HEK293 (cell line): Measurements from ENCODE around the gene KCTD21.

ENCODE experiments used
- CTCF ChIA-PET: fragments of 350-600 bp; formaldehyde crosslinking; extraction: SDS; loops from one replicate; lab custom pipeline; 2021; ENCODE audit warnings: antibody characterized with exemption; lab: Yijun Ruan, JAX
- POLR2A ChIA-PET: fragments of 300-600 bp; formaldehyde crosslinking; extraction: SDS; loops from one replicate; lab custom pipeline; 2020; ENCODE audit warnings: antibody characterized with exemption, inconsistent platforms; lab: Yijun Ruan, JAX
- H3K27ac ChIP-seq: fragments of 200-500 bp; sonication (Bioruptor generic); 2 replicates; pipeline ENCODE4 v1.5.1; 2014; ENCODE audit warnings: low read depth, low read length, control low read depth, inconsistent platforms; ENCODE audit errors: extremely low read depth
- H3K36me3 ChIP-seq, 2 experiments: fragments of 200-500 bp in 1 of 2; sonication (Bioruptor generic) in 1 of 2; 1 replicate in 1 of 2; 2 replicates in 1 of 2; pipeline ENCODE4 v1.5.1; 2014 to 2017; ENCODE audit warnings: inconsistent platforms in 2 of 2, low read length in 2 of 2; ENCODE audit not compliant: control insufficient read depth in 2 of 2, insufficient read depth in 1 of 2
- H3K4me1 ChIP-seq: fragments of 200-500 bp; sonication (Bioruptor generic); 2 replicates; pipeline ENCODE4 v1.5.1; 2014; ENCODE audit warnings: mild to moderate bottlenecking, low read length, inconsistent platforms; ENCODE audit not compliant: control insufficient read depth, insufficient read depth
- H3K4me3 ChIP-seq: 2 replicates; pipeline ENCODE4 v1.5.1; 2011; ENCODE audit warnings: low read depth, mild to moderate bottlenecking, control low read depth, low read length, moderate library complexity
- H3K9me3 ChIP-seq: fragments of 200-500 bp; sonication (Bioruptor generic); 2 replicates; pipeline ENCODE4 v1.5.1; 2014; ENCODE audit warnings: low read depth, low read length, inconsistent platforms; ENCODE audit not compliant: control insufficient read depth, insufficient read depth
- BCL11A ChIP-seq: fragments of 450-650 bp; formaldehyde crosslinking; IDR thresholded peaks from 2 replicates; pipeline ENCODE4 v1.5.1; 2016; ENCODE audit warnings: low read depth, missing biosample characterization, missing genetic modification characterization
- KLF16 ChIP-seq: fragments of 450-650 bp; formaldehyde crosslinking; IDR thresholded peaks from 2 replicates; pipeline ENCODE4 v1.5.1; 2017; ENCODE audit warnings: missing biosample characterization, missing genetic modification characterization
- KLF9 ChIP-seq: fragments of 450-650 bp; formaldehyde crosslinking; IDR thresholded peaks from 2 replicates; pipeline ENCODE4 v1.5.1; 2016; ENCODE audit warnings: missing biosample characterization, missing genetic modification characterization, low read depth
- OSR2 ChIP-seq: fragments of 450-650 bp; formaldehyde crosslinking; IDR thresholded peaks from 2 replicates; pipeline ENCODE4 v1.5.1; 2016; ENCODE audit warnings: missing biosample characterization, missing genetic modification characterization
- PRDM1 ChIP-seq: fragments of 450-650 bp; formaldehyde crosslinking; IDR thresholded peaks from 2 replicates; pipeline ENCODE4; 2016; ENCODE audit warnings: missing biosample characterization, missing genetic modification characterization
- SP7 ChIP-seq: fragments of 450-650 bp; formaldehyde crosslinking; IDR thresholded peaks from 2 replicates; pipeline ENCODE4 v1.5.1; 2016; ENCODE audit warnings: missing biosample characterization, missing genetic modification characterization
- WT1 ChIP-seq: fragments of 450-650 bp; formaldehyde crosslinking; IDR thresholded peaks from 2 replicates; pipeline ENCODE4 v1.5.1; 2016; ENCODE audit warnings: missing biosample characterization, missing genetic modification characterization
- YY1 ChIP-seq: fragments of 450-650 bp; formaldehyde crosslinking; IDR thresholded peaks from 2 replicates; pipeline ENCODE4 v1.5.1; 2018; ENCODE audit warnings: missing biosample characterization, missing genetic modification characterization
- ZBTB21 ChIP-seq: fragments of 450-650 bp; formaldehyde crosslinking; IDR thresholded peaks from 2 replicates; pipeline ENCODE4 v1.5.1; 2017; ENCODE audit warnings: missing biosample characterization, missing genetic modification characterization
- ZIC2 ChIP-seq: fragments of 450-650 bp; formaldehyde crosslinking; IDR thresholded peaks from 2 replicates; pipeline ENCODE4 v1.5.1; 2016; ENCODE audit warnings: missing biosample characterization, missing genetic modification characterization
- ZNF155 ChIP-seq: fragments of 450-650 bp; formaldehyde crosslinking; IDR thresholded peaks from 2 replicates; pipeline ENCODE4 v1.5.1; 2016; ENCODE audit warnings: missing biosample characterization, missing genetic modification characterization
- ZNF335 ChIP-seq: fragments of 450-650 bp; formaldehyde crosslinking; conservative IDR thresholded peaks from 2 replicates; pipeline ENCODE4 v1.5.1; 2016; ENCODE audit warnings: missing biosample characterization, missing genetic modification characterization
- ZNF391 ChIP-seq: fragments of 450-650 bp; formaldehyde crosslinking; IDR thresholded peaks from 2 replicates; pipeline ENCODE4 v1.5.1; 2016; ENCODE audit warnings: low read depth, missing biosample characterization, missing genetic modification characterization, borderline replicate concordance
- ZNF404 ChIP-seq: fragments of 450-650 bp; formaldehyde crosslinking; IDR thresholded peaks from 2 replicates; pipeline ENCODE4 v1.5.1; 2017; ENCODE audit warnings: missing biosample characterization, missing genetic modification characterization
- ZNF561 ChIP-seq: fragments of 450-650 bp; IDR thresholded peaks from 2 replicates; pipeline ENCODE4 v1.5.1; 2018; ENCODE audit warnings: missing biosample characterization, missing genetic modification characterization, borderline replicate concordance
- ZNF623 ChIP-seq: fragments of 450-650 bp; formaldehyde crosslinking; IDR thresholded peaks from 2 replicates; pipeline ENCODE4 v1.5.1; 2016; ENCODE audit warnings: missing biosample characterization, missing genetic modification characterization
- ZNF792 ChIP-seq: fragments of 450-650 bp; formaldehyde crosslinking; IDR thresholded peaks from 2 replicates; pipeline ENCODE4 v1.5.1; 2016; ENCODE audit warnings: missing biosample characterization, missing genetic modification characterization
- ZNF843 ChIP-seq: fragments of 450-650 bp; formaldehyde crosslinking; IDR thresholded peaks from 2 replicates; pipeline ENCODE4 v1.5.1; 2016; ENCODE audit warnings: missing biosample characterization, missing genetic modification characterization
- ZSCAN16 ChIP-seq: fragments of 450-650 bp; formaldehyde crosslinking; IDR thresholded peaks from 2 replicates; pipeline ENCODE4 v1.5.1; 2016; ENCODE audit warnings: missing biosample characterization, missing genetic modification characterization
- ZSCAN23 ChIP-seq: fragments of 450-650 bp; formaldehyde crosslinking; IDR thresholded peaks from 2 replicates; pipeline ENCODE4 v1.5.1; 2016; ENCODE audit warnings: missing biosample characterization, missing genetic modification characterization
- TF ChIP-seq, protein P1 (sequence below): fragments of 450-650 bp; formaldehyde crosslinking; IDR thresholded peaks from 2 replicates; pipeline ENCODE4 v1.5.1; 2016; ENCODE audit warnings: missing biosample characterization, missing genetic modification characterization
- TF ChIP-seq, protein P2 (sequence below): fragments of 450-650 bp; formaldehyde crosslinking; IDR thresholded peaks from 2 replicates; pipeline ENCODE4 v1.5.0; 2017; ENCODE audit warnings: missing biosample characterization, missing genetic modification characterization, borderline replicate concordance

KCTD21 gene

DNA sequence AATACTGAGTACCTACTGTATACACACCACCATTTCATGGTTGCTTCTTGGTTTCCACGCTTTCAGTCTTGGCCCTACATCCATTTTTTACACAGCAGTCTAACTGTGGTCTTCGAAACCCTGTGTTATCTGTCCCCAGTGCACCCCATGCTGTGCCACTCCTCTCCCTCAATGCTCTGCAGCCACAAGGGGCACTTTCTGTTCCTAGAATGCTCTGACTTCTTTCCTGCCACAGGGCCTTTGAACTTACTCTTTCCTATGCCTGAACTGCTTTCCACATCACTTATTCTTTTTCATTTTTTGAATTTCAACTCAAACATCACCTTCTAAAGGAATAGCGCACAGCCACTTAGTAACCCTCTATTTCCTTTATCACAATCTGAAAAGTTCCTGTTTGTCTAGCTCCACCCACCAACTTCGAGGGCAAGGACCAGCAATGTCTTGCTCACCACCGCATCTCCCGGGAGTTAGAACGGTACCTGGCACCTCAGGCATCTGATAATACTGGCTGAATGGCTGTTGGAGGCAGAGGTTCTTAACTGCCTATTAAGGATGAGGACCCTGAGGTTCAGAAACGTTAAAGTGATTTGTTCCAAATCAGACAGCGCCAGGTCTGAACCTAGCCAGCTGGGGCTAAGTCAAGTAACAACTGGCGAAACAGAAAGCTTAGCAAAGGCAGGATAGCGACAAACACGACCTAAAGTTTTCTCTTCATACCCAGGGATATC, 49.6 kb downstream of the KCTD21 start:
- TF ChIP-seq ZNF623 (tag by site-specific recombination) (peak; percentile 99), ZNF792 (tag by site-specific recombination) (0 out of 2 replicates have a peak, but pooled peaks have one; percentile 67), ZSCAN23 (tag by site-specific recombination) (no peak), ZNF335 (peak; percentile 78; the same call in 1 of the 2 replicates), ZIC2 (tag by site-specific recombination) (0 out of 2 replicates have a peak, but pooled peaks have one; percentile 9), PRDM1 (tag by site-specific recombination) (0 out of 2 replicates have a peak, but pooled peaks have one; percentile 14), ZNF843 (tag by site-specific recombination) (no peak), KLF16 (tag by site-specific recombination) (no peak)
- ChIA-PET POLR2A (interaction anchor here (0.6 to 1.9 kb wide), 15 partner anchors 9 to 436 kb away, joined by 3 to 21 read pairs (median 3); partner anchors contain the start of genes INTS4, KCTD21, NARS2 and USP35), CTCF (no interaction called here)
- no peaks in the 10 kb centered on the region for H3K9me3 ChIP-seq
- H3K4me1 ChIP-seq = no peaks in the 10 kb centered on the region
- peaks cover 8 to 54% of the 10 kb centered on the region in 2 experiments; a peak in 2 of 3 replicates for H3K36me3 ChIP-seq
- peak overlapping the region; percentile 46; the same call in 1 of the 2 replicates for H3K27ac ChIP-seq
- peak overlapping the region; percentile 86 for H3K4me3 ChIP-seq

DNA sequence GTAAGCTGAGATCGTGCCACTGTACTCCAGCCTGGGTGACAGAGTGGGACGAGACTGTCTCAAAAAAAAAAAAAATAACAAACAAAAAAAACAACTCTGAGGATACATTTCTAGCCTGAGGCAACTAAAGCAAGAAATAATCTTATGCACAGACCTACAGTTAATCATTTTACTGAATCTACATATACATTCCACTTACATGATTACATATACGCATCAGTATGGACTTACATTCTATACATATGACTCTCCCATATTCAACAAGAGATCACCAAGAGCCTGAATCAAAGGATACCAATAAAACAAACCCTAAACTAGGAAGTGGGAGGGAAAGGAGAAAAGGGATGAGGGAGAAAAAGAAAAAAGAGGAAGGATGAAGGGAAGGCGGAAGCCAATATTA, 50.1 kb downstream of the KCTD21 start:
- H3K4me3 ChIP-seq = peak overlapping the region; percentile 86
- POLR2A ChIA-PET = interaction anchor here (0.8 to 1.9 kb wide), 4 partner anchors 19 to 436 kb away, joined by 3 to 21 read pairs (median 6); partner anchors contain the start of genes INTS4, KCTD21, NARS2 and USP35

DNA sequence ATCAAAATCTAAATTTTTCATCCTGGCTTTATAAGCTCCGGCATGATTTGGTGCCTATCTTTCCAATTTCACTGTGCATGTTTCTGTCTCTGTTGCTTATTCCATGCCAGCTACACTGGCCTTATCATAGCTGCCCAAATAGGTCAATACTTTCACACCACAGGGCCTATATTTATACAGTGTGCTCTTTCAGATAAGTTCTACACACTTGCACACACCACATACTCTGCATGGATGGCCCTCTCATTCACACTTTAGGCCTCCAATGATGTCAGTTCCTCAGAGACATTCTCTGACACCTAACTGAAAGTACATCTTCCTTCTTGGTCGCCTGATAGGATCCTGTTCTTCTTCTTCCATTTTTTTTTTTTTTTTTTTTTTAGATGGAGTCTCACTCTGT, 56.0 kb downstream of the KCTD21 start:
- no peak overlapping the region for H3K27ac ChIP-seq
- peaks cover 8 to 25% of the 10 kb centered on the region in 2 experiments; a peak in 2 of 3 replicates for H3K36me3 ChIP-seq
- no peaks in the 10 kb centered on the region for H3K4me1 ChIP-seq
- CTCF ChIA-PET = interaction anchor here (0.6 kb wide), 1 partner anchor 16 kb away, joined by 3 read pairs; no protein-coding TSS in a partner anchor
- H3K9me3 ChIP-seq = no peaks in the 10 kb centered on the region
- POLR2A ChIA-PET = no interaction called here
- H3K4me3 ChIP-seq = no peak overlapping the region
- no peak for TF ChIP-seq WT1 (tag by site-specific recombination)
- TF ChIP-seq KLF9 (tag by site-specific recombination) = no peak
- no peak for TF ChIP-seq OSR2 (tag by site-specific recombination)
- TF ChIP-seq YY1 (tag by site-specific recombination) = no peak
- TF ChIP-seq ZSCAN16 (tag by site-specific recombination) = no peak
- TF ChIP-seq ZBTB21 (tag by site-specific recombination) = no peak
- TF ChIP-seq, protein P1, sequence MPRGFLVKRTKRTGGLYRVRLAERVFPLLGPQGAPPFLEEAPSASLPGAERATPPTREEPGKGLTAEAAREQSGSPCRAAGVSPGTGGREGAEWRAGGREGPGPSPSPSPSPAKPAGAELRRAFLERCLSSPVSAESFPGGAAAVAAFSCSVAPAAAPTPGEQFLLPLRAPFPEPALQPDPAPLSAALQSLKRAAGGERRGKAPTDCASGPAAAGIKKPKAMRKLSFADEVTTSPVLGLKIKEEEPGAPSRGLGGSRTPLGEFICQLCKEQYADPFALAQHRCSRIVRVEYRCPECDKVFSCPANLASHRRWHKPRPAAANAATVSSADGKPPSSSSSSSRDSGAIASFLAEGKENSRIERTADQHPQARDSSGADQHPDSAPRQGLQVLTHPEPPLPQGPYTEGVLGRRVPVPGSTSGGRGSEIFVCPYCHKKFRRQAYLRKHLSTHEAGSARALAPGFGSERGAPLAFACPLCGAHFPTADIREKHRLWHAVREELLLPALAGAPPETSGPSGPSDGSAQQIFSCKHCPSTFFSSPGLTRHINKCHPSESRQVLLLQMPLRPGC (tag by site-specific recombination) = no peak
- no peak for TF ChIP-seq SP7 (tag by site-specific recombination)
- TF ChIP-seq ZNF404 (tag by site-specific recombination) = no peak

More for the DNA sequence above, 50.1 kb downstream of the KCTD21 start:
- Histone ChIP-seq H3K4me1 (no peaks in the 10 kb centered on the region), H3K9me3 (no peaks in the 10 kb centered on the region), H3K36me3 (peaks cover 8 to 51% of the 10 kb centered on the region in 2 experiments; a peak in 2 of 3 replicates), H3K27ac (no peak overlapping the region)
- TF ChIP-seq, protein P2, sequence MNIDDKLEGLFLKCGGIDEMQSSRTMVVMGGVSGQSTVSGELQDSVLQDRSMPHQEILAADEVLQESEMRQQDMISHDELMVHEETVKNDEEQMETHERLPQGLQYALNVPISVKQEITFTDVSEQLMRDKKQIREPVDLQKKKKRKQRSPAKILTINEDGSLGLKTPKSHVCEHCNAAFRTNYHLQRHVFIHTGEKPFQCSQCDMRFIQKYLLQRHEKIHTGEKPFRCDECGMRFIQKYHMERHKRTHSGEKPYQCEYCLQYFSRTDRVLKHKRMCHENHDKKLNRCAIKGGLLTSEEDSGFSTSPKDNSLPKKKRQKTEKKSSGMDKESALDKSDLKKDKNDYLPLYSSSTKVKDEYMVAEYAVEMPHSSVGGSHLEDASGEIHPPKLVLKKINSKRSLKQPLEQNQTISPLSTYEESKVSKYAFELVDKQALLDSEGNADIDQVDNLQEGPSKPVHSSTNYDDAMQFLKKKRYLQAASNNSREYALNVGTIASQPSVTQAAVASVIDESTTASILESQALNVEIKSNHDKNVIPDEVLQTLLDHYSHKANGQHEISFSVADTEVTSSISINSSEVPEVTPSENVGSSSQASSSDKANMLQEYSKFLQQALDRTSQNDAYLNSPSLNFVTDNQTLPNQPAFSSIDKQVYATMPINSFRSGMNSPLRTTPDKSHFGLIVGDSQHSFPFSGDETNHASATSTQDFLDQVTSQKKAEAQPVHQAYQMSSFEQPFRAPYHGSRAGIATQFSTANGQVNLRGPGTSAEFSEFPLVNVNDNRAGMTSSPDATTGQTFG (tag by site-specific recombination) = no peak
- TF ChIP-seq ZNF391 (tag by site-specific recombination) (no peak), ZNF155 (tag by site-specific recombination) (no peak), BCL11A (no peak), SP7 (tag by site-specific recombination) (no peak), ZNF561 (tag by site-specific recombination) (no peak)
- CTCF ChIA-PET = no interaction called here
